Right lobe of liver (tissue), 6 donors: ENCODE results near the gene AXIN2. TPM values are rescaled to one million over a fixed set of nuclear protein-coding genes. Genes with fewer than 3 reads are reported as not detected.

Experiments used
- ATAC-seq, 4 donors: fragments of 200-7000 bp; cut with Tn5 transposase; one replicate each; pipeline ENCODE4 v1.9.1; 2020; ENCODE audit warnings: mild to moderate bottlenecking in 4 of 4, moderate library complexity in 4 of 4
- DNase-seq, 3 donors: peaks; one replicate each; pipeline ENCODE4 v3.0.0-alpha.2; 2020
- H3K27ac ChIP-seq, 3 donors: fragments of 200-600 bp; one replicate each; pipeline ENCODE4 v1.8.0; 2022
- H3K27me3 ChIP-seq, 2 donors: fragments of 200-600 bp; one replicate each; pipeline ENCODE4 v1.8.0; 2022
- H3K36me3 ChIP-seq, 4 donors: fragments of 200-600 bp; sonication (generic) in 1 of 4; one replicate each; pipeline versions ENCODE4 v1.5.1 to v1.8.0; 2017 to 2022; ENCODE audit warnings: control low read depth in 1 of 4
- H3K4me1 ChIP-seq, 4 donors: fragments of 200-600 bp; sonication (generic) in 1 of 4; one replicate each; pipeline versions ENCODE4 v1.5.1 to v1.8.0; 2017 to 2022; ENCODE audit warnings: control low read depth in 1 of 4
- H3K4me3 ChIP-seq, 3 donors: fragments of 200-600 bp; one replicate each; pipeline ENCODE4 v1.8.0; 2022
- H3K9me3 ChIP-seq, 4 donors: fragments of 200-600 bp; sonication (generic) in 1 of 4; one replicate each; pipeline versions ENCODE4 v1.5.1 to v1.8.0; 2017 to 2022; ENCODE audit warnings: control low read depth in 1 of 4
- POLR2A ChIP-seq: fragments of 450-650 bp; IDR thresholded peaks from one replicate; pipeline ENCODE4 v1.6.1; 2017; ENCODE audit warnings: antibody characterized with exemption, mild to moderate bottlenecking
- WGBS: methylation state at CpG from one replicate; pipeline ENCODE4 v1.1.6; 2018; ENCODE audit warnings: low coverage, low lambda C conversion rate; ENCODE audit not compliant: insufficient coverage; ENCODE audit errors: missing lambda C conversion rate; 5-methylcytosine and 5-hydroxymethylcytosine counted together
- intact Hi-C, 2 donors: fragments of 100-400 bp; cut with DNase I; formaldehyde crosslinking; loops; one replicate each; pipeline versions ENCODE4 v1.11.2 to v1.14.1; 2022
- total RNA-seq, 6 experiments: library from RNA; depleted of rRNA in 2 of 6; stranded (reverse); fragments of >200 nt in 2 of 6; fragmentation: NEBNext Ultra II Directional in 3 of 6; extraction: Animal tissue kit (Norgen Biotek cat#: 25700) in 3 of 6; gene quantifications; one replicate each; pipeline versions ENCODE4 v1.1.0 to v1.2.4, GENCODE V29; 2016 to 2023
- TF ChIP-seq, protein P1 (sequence below), 4 donors: fragments of 200-600 bp in 3 of 4; fragments of 450-650 bp in 1 of 4; IDR thresholded peaks; one replicate each; pipeline versions ENCODE4 v1.5.1 to v1.8.0; 2016 to 2022; ENCODE audit warnings: antibody characterized with exemption in 4 of 4, mild to moderate bottlenecking in 2 of 4
- donor health status: DM: no; HTN: yes; CAD: no.
- donor health status: DM: no; HTN: no; CAD: no.
- donor health status: DM: no; HTN: no; CAD: no.
- donor health status: DM: no; HTN: yes; CAD: no.
- donor health status: DM: no; HTN: yes; CAD: no.

Gene AXIN2
- total RNA-seq, 6 experiments from 2014 or later, result 1.0 to 2.4 (median 2.0) TPM

- H3K27me3 ChIP-seq, result no peaks in the 10 kb centered on the region
- no peak overlapping the region for H3K27ac ChIP-seq
- intact Hi-C loops, result no loop called here
- ATAC-seq (no peak), DNase-seq (peak in 2 of 3 donors; percentile 26 to 29)
- WGBS, result 67% methylated on average over 3 of the region's 9 CpGs
- TF ChIP-seq, protein P1, sequence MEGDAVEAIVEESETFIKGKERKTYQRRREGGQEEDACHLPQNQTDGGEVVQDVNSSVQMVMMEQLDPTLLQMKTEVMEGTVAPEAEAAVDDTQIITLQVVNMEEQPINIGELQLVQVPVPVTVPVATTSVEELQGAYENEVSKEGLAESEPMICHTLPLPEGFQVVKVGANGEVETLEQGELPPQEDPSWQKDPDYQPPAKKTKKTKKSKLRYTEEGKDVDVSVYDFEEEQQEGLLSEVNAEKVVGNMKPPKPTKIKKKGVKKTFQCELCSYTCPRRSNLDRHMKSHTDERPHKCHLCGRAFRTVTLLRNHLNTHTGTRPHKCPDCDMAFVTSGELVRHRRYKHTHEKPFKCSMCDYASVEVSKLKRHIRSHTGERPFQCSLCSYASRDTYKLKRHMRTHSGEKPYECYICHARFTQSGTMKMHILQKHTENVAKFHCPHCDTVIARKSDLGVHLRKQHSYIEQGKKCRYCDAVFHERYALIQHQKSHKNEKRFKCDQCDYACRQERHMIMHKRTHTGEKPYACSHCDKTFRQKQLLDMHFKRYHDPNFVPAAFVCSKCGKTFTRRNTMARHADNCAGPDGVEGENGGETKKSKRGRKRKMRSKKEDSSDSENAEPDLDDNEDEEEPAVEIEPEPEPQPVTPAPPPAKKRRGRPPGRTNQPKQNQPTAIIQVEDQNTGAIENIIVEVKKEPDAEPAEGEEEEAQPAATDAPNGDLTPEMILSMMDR (IDR thresholded peaks at IDR 0.05), result no peak
- no peak for TF ChIP-seq POLR2A
- no peaks in the 10 kb centered on the region for H3K9me3 ChIP-seq
- H3K36me3 ChIP-seq, result no peaks in the 10 kb centered on the region
- H3K4me3 ChIP-seq, result no peak overlapping the region
- peaks cover 0 to 21% (median 2%) of the 10 kb centered on the region in 4 donors for H3K4me1 ChIP-seq
Observed at GRCh38 chr17:65533852-65534457, 27.5 kb downstream of the AXIN2 start.

- 81% methylated on average over 9 of the region's 13 CpGs for WGBS
Observed at GRCh38 chr17:65533056-65533745, 28.2 kb downstream of the AXIN2 start.

GRCh38 chr17:65532101-65532890, 29.2 kb downstream of the AXIN2 start:
- TF ChIP-seq, protein P1 (IDR thresholded peaks at IDR 0.05), result no peak
- Histone ChIP-seq H3K9me3 (no peaks in the 10 kb centered on the region), H3K27me3 (no peaks in the 10 kb centered on the region), H3K27ac (no peak overlapping the region), H3K4me3 (no peak overlapping the region), H3K36me3 (no peaks in the 10 kb centered on the region), H3K4me1 (peaks cover 0 to 21% (median 2%) of the 10 kb centered on the region in 4 donors)
- intact Hi-C loops, result no loop called here
- DNase-seq, result peak in 1 of 3 donors; percentile 43
- WGBS, result 65% methylated on average over 5 of the region's 9 CpGs
- ATAC-seq, result peak in 2 of 4 donors; percentile 29 to 51

More at GRCh38 chr17:65533056-65533745, 28.2 kb downstream of the AXIN2 start:
- H3K4me3 ChIP-seq, result no peak overlapping the region
- no peaks in the 10 kb centered on the region for H3K36me3 ChIP-seq
- H3K4me1 ChIP-seq, result peaks cover 0 to 21% (median 2%) of the 10 kb centered on the region in 4 donors
- H3K27me3 ChIP-seq, result no peaks in the 10 kb centered on the region
- no peaks in the 10 kb centered on the region for H3K9me3 ChIP-seq
- ATAC-seq (no peak), DNase-seq (no peak)
- TF ChIP-seq, protein P1 (IDR thresholded peaks at IDR 0.05), result no peak
- no peak for TF ChIP-seq POLR2A
- H3K27ac ChIP-seq, result no peak overlapping the region
- intact Hi-C loops, result no loop called here

DNA sequence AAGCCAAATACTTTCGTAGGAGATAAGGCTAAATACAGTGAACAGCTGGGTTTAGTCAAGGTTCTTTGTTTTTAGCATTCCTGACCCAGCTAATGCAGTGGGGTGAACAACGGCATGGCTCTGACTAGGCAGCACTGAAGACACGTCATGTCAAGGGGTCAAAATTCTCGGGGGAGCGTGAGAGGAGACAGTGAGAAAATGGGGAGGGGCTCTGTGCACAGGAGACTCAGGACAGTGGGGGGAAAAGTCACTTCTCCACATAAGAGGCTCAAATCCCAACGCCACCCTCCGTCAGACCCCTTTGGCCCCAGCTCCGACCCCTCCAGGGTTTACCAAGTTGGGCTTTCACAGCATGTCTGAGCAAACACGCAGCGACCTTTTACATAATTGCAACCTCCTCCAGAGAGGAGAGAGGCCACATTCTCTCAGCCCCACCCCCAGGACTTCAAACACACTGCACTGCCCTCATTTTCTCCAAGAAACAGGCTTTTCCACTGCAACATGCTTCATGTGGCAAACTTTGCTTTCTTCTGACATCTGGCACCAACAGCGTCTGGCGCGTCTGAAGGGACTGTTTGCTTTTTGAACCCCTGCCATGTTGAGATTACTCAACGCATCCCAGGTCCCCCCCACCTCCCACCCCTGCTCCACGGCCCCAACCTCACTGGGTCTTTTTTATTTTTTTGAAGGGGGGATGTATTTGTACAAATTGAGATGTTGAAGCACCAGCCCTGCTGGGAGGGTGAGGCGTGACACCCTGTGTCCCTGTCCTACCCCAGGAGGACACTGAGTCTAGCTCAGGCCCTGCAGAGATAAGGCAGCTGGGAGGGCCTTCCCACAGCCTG, 30.0 kb downstream of the AXIN2 start:
- ATAC-seq, result peak; percentile 40 to 66 (median 52)
- no peak for DNase-seq
- intact Hi-C loops, result no loop called here
- H3K27ac ChIP-seq, result peak overlapping the region in 1 of 3 donors; percentile 24
- H3K9me3 ChIP-seq, result no peaks in the 10 kb centered on the region
- H3K27me3 ChIP-seq, result no peaks in the 10 kb centered on the region
- WGBS, result 41% methylated on average over 11 of the region's 16 CpGs
- H3K4me1 ChIP-seq, result peaks cover 0 to 21% (median 2%) of the 10 kb centered on the region in 4 donors
- no peak overlapping the region for H3K4me3 ChIP-seq
- H3K36me3 ChIP-seq, result no peaks in the 10 kb centered on the region
- no peak for TF ChIP-seq POLR2A
- TF ChIP-seq, protein P1 (IDR thresholded peaks at IDR 0.05), result peak in 2 of 4 donors; percentile 9 to 15
